GM21528 (cell line): Measurements from ENCODE around the gene MCF2L2.
"Not testable (repeated sequence)": the region's sequence is repeated elsewhere in the genome, so short reads cannot be mapped to it uniquely, and the experiment has no call there.

Experiments used
- ATAC-seq: cut with Tn5 transposase; IDR thresholded peaks from one replicate; pipeline ENCODE4 v1.9.1; 2021; ENCODE audit warnings: mild to moderate bottlenecking, moderate library complexity; ENCODE audit not compliant: unreplicated experiment, low FRiP score

The MCF2L2 gene

GRCh38 chr3:183185696-183186095, 242.7 kb downstream of the MCF2L2 start:
- no peak for ATAC-seq

GRCh38 chr3:183182732-183183610, 245.4 kb downstream of the MCF2L2 start:
- no peak for ATAC-seq

GRCh38 chr3:183182073-183182472, 246.3 kb downstream of the MCF2L2 start:
- ATAC-seq: no peak

GRCh38 chr3:183181606-183182005, 246.8 kb downstream of the MCF2L2 start:
- no peak for ATAC-seq

GRCh38 chr3:183180784-183181295, 247.6 kb downstream of the MCF2L2 start:
- no peak for ATAC-seq

- no peak for ATAC-seq
Measured at GRCh38 chr3:183180110-183180783, 248.2 kb downstream of the MCF2L2 start.

GRCh38 chr3:183179550-183179908, 248.9 kb downstream of the MCF2L2 start:
- ATAC-seq: not testable (repeated sequence)

- ATAC-seq: peak; percentile 48
Measured at GRCh38 chr3:183178833-183179549, 249.4 kb downstream of the MCF2L2 start.

- no peak for ATAC-seq
Measured at GRCh38 chr3:183178512-183178832, 249.9 kb downstream of the MCF2L2 start.

GRCh38 chr3:183172051-183172639, 256.3 kb downstream of the MCF2L2 start:
- no peak for ATAC-seq

- ATAC-seq: not testable (repeated sequence)
Measured at GRCh38 chr3:183167975-183168374, 260.4 kb downstream of the MCF2L2 start.

- ATAC-seq: no peak
Measured at GRCh38 chr3:183163563-183163962, 264.9 kb downstream of the MCF2L2 start.

- ATAC-seq: peak; percentile 70
Measured at GRCh38 chr3:183161552-183162336, 266.7 kb downstream of the MCF2L2 start.

- ATAC-seq: no peak
Measured at GRCh38 chr3:183160616-183161015, 267.8 kb downstream of the MCF2L2 start.

- ATAC-seq: no peak
Measured at GRCh38 chr3:183159333-183159732, 269.1 kb downstream of the MCF2L2 start.

- ATAC-seq: peak; percentile 73
Measured at GRCh38 chr3:183158551-183159006, 269.8 kb downstream of the MCF2L2 start.

- ATAC-seq: peak; percentile 13
Measured at GRCh38 chr3:183158113-183158512, 270.3 kb downstream of the MCF2L2 start.

- no peak for ATAC-seq
Measured at GRCh38 chr3:183156266-183156665, 272.2 kb downstream of the MCF2L2 start.

- ATAC-seq: no peak
Measured at GRCh38 chr3:183155499-183155898, 272.9 kb downstream of the MCF2L2 start.
